ENCODE results near the gene CEACAM7.

- no peak for TF ChIP-seq POLR2A (IDR thresholded peaks at IDR 0.05; ENCODE audit: low read depth)
- TF ChIP-seq, protein P1, sequence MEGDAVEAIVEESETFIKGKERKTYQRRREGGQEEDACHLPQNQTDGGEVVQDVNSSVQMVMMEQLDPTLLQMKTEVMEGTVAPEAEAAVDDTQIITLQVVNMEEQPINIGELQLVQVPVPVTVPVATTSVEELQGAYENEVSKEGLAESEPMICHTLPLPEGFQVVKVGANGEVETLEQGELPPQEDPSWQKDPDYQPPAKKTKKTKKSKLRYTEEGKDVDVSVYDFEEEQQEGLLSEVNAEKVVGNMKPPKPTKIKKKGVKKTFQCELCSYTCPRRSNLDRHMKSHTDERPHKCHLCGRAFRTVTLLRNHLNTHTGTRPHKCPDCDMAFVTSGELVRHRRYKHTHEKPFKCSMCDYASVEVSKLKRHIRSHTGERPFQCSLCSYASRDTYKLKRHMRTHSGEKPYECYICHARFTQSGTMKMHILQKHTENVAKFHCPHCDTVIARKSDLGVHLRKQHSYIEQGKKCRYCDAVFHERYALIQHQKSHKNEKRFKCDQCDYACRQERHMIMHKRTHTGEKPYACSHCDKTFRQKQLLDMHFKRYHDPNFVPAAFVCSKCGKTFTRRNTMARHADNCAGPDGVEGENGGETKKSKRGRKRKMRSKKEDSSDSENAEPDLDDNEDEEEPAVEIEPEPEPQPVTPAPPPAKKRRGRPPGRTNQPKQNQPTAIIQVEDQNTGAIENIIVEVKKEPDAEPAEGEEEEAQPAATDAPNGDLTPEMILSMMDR (IDR thresholded peaks at IDR 0.05) = peak; percentile 63 to 81 (median 72)
Observed at GRCh38 chr19:41641879-41642485, 46.1 kb downstream of the CEACAM7 start.

Measured in esophagus muscularis mucosa (tissue), 3 donors.